T-helper 2 cell treated with Interferon-gamma antibody and Interleukin-4, amounts not matched to agents 5 μg/mL and 100 μg/mL, for 36 hours (primary cell): Measurements from ENCODE around the gene AKT1.

Experiments
- DNase-seq: peaks from one replicate; pipeline ENCODE4 v3.0.0; 2021; ENCODE audit warnings: low spot score
- H3K27ac Mint-ChIP-seq: one replicate; pipeline ENCODE4 v1.8.0; 2021; ENCODE audit warnings: mild to moderate bottlenecking, mixed read lengths
- H3K27me3 Mint-ChIP-seq: one replicate; pipeline ENCODE4 v1.8.0; 2021; ENCODE audit warnings: low read depth, mixed read lengths
- H3K36me3 Mint-ChIP-seq: one replicate; pipeline ENCODE4 v1.8.0; 2021; ENCODE audit warnings: low read depth, mixed read lengths
- H3K4me1 Mint-ChIP-seq: one replicate; pipeline ENCODE4 v1.8.0; 2021; ENCODE audit warnings: low read depth, mixed read lengths
- H3K4me3 Mint-ChIP-seq: one replicate; pipeline ENCODE4 v1.8.0; 2022; ENCODE audit warnings: mild to moderate bottlenecking, moderate library complexity, mixed read lengths
- H3K9me3 Mint-ChIP-seq: one replicate; pipeline ENCODE4 v1.8.0; 2021; ENCODE audit warnings: mixed read lengths

AKT1 gene

DNA sequence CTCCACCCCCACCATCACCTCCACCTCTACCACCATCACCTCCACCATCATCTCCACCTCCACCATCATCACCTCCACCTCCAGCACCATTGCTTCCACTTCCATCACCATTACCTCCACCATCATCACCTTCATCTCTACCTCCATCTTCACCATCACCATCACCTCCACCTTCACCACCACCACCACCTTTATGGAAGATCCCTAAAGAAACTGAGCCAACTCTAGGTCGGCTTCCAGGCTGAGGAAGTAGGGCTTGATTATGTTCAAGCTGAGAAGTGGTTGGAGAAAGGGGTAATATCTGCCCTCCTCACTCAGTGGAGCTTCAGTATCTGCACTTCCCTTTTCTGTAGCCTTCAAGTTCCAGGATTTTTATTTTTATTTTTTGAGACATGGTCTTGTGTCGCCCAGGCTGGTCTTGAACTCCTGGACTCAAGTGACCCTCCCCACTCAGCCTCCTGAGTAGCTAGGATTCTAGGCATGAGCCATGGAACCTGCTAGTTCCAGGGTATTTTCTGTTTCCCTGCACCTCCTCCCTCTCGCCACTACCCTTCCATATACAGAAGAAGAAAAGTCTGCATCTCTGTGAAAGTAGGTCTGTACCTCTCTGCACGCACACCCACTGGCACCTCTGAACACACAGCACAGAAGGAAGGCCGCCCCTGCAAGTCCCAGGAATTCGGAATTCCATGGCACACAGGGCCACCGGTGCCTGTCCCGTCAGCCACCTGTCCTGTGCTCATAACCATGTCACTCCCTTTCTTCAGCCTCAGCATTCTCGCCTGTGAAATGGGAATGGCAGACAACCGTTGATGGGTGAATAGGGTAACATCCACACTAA lies 11.3 kb upstream of the AKT1 start:
- no peaks in the 10 kb centered on the region for H3K36me3 Mint-ChIP-seq

GRCh38 chr14:104805941-104806624 lies 10.5 kb upstream of the AKT1 start:
- no peak overlapping the region for H3K4me3 Mint-ChIP-seq
- peaks cover 2% of the 10 kb centered on the region for H3K4me1 Mint-ChIP-seq
- H3K27ac Mint-ChIP-seq = peak overlapping the region; percentile 35
- H3K36me3 Mint-ChIP-seq = no peaks in the 10 kb centered on the region
- no peaks in the 10 kb centered on the region for H3K27me3 Mint-ChIP-seq
- H3K9me3 Mint-ChIP-seq = peaks cover 6% of the 10 kb centered on the region
- no peak for DNase-seq

More for the DNA sequence above, 11.3 kb upstream of the AKT1 start:
- H3K4me3 Mint-ChIP-seq = no peak overlapping the region
- H3K27ac Mint-ChIP-seq = peak overlapping the region; percentile 35
- H3K27me3 Mint-ChIP-seq = no peaks in the 10 kb centered on the region
- no peaks in the 10 kb centered on the region for H3K4me1 Mint-ChIP-seq
- H3K9me3 Mint-ChIP-seq = peaks cover 6% of the 10 kb centered on the region
- no peak for DNase-seq

GRCh38 chr14:104805326-104805678 lies 9.8 kb upstream of the AKT1 start:
- no peak overlapping the region for H3K4me3 Mint-ChIP-seq
- no peaks in the 10 kb centered on the region for H3K36me3 Mint-ChIP-seq
- no peak overlapping the region for H3K27ac Mint-ChIP-seq
- no peaks in the 10 kb centered on the region for H3K27me3 Mint-ChIP-seq
- H3K9me3 Mint-ChIP-seq = peaks cover 6% of the 10 kb centered on the region
- H3K4me1 Mint-ChIP-seq = peaks cover 2% of the 10 kb centered on the region
- no peak for DNase-seq

DNA sequence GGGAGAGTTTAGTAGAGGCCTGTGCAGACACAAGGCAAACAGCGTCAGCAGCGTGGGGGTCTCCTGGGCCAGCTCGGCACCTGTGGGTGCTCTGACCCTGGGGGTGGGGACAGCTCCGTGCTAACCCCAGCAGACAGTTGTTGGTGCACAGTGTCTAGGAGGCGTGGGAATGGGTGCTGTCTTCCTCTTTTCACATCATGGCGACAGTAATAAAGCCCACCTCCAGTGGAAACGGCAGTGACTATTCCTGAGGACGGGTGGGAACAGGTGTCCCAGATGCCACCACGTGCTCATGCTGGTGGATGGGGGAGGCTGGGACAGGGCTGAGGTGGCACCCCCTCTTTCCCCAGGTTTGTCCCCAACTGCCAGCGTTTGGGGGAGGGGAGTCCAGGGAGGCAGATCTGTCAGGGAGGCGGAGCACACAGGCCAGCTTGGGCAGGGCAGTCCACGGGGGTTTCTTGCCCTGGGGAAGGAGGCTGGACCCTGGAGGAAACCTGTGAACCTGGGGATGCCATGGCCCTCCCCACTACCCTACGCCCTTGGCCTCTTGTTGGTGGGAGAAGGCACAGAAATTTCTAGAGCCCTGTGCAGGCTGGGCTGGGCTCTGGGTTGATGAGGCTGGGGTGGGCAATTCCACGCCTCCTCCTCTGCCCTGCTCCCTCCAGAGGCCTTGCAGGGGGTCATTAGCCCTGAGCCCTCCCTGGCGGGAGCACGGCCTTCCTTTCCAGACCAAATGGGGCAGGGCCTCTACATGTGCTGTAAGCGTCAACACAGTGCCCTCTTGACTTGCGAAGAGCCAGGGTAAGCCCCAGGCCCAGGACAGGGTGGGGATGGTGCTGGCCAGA lies 9.2 kb upstream of the AKT1 start:
- no peak for DNase-seq
- Mint-ChIP-seq H3K36me3 (no peaks in the 10 kb centered on the region), H3K4me3 (no peak overlapping the region), H3K27me3 (peaks cover under 1% of the 10 kb centered on the region), H3K4me1 (peaks cover 4% of the 10 kb centered on the region), H3K9me3 (peaks cover 6% of the 10 kb centered on the region), H3K27ac (no peak overlapping the region)

- DNase-seq = no peak
- Mint-ChIP-seq H3K27me3 (peaks cover 3% of the 10 kb centered on the region), H3K4me1 (peaks cover 8% of the 10 kb centered on the region), H3K36me3 (no peaks in the 10 kb centered on the region), H3K4me3 (no peak overlapping the region), H3K27ac (no peak overlapping the region), H3K9me3 (peaks cover 6% of the 10 kb centered on the region)
These were observed 8.4 kb upstream of the AKT1 start for GRCh38 chr14:104803912-104804410.

- peaks cover 6% of the 10 kb centered on the region for H3K9me3 Mint-ChIP-seq
- DNase-seq = no peak
- H3K27me3 Mint-ChIP-seq = peaks cover 3% of the 10 kb centered on the region
- no peak overlapping the region for H3K27ac Mint-ChIP-seq
- peaks cover 13% of the 10 kb centered on the region for H3K4me1 Mint-ChIP-seq
- H3K4me3 Mint-ChIP-seq = no peak overlapping the region
- H3K36me3 Mint-ChIP-seq = no peaks in the 10 kb centered on the region
These were observed 7.8 kb upstream of the AKT1 start for GRCh38 chr14:104803280-104803911.

- Mint-ChIP-seq H3K4me1 (peaks cover 13% of the 10 kb centered on the region), H3K27ac (no peak overlapping the region), H3K9me3 (peaks cover 6% of the 10 kb centered on the region), H3K27me3 (peaks cover 3% of the 10 kb centered on the region), H3K4me3 (peak overlapping the region; percentile 58), H3K36me3 (no peaks in the 10 kb centered on the region)
- DNase-seq = no peak
These were observed 7.0 kb upstream of the AKT1 start for GRCh38 chr14:104802394-104803184.

GRCh38 chr14:104801520-104802393 lies 6.2 kb upstream of the AKT1 start:
- DNase-seq = no peak
- peaks cover 5% of the 10 kb centered on the region for H3K9me3 Mint-ChIP-seq
- no peaks in the 10 kb centered on the region for H3K36me3 Mint-ChIP-seq
- H3K4me1 Mint-ChIP-seq = peaks cover 13% of the 10 kb centered on the region
- H3K27me3 Mint-ChIP-seq = peaks cover 3% of the 10 kb centered on the region
- peak overlapping the region; percentile 85 for H3K4me3 Mint-ChIP-seq
- peak overlapping the region; percentile 63 for H3K27ac Mint-ChIP-seq

DNA sequence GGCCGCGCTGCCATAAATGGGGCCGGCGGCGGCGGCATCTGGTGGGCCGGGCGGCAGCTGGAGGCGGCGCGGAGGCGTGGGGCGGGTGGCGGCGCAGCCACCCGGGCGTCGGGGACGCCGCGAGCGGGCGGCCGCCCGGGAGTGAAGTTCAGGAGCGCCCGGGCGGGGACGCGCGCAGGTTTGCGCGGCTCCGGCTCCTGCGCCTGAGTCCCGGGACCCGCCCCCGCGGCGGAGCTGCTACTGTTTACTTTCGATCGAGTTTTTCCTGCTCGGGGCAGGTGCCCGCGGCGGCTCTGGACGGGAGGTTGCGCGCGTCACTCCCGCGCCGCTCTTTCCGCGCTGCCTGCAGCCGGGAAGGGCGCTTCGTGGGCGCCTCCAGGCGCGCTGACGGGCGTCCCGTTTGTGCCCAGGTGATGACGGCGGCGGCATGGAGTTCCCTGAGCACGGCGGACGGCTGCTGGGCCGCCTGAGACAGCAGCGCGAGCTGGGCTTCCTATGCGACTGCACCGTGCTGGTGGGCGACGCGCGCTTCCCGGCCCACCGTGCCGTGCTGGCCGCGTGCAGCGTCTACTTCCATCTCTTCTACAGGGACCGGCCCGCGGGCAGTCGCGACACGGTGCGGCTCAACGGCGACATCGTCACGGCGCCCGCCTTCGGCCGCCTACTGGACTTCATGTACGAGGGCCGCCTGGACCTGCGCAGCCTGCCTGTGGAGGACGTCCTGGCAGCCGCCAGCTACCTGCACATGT lies 5.4 kb upstream of the AKT1 start, which contains the start of gene ZBTB42:
TSS of gene ZBTB42 (plus strand) at position 331 of the 749 bp plus-strand sequence. CDS start at position 428, 97 bp downstream.
- H3K27ac Mint-ChIP-seq = peak within 1 kb of the TSS; percentile 63

GRCh38 chr14:104800015-104800770 lies 4.6 kb upstream of the AKT1 start:
- Mint-ChIP-seq H3K9me3 (no peaks in the 10 kb centered on the region), H3K4me3 (peak overlapping the region; percentile 34), H3K4me1 (peaks cover 17% of the 10 kb centered on the region), H3K36me3 (no peaks in the 10 kb centered on the region), H3K27ac (no peak overlapping the region), H3K27me3 (peaks cover 3% of the 10 kb centered on the region)
- DNase-seq = peak; percentile 81

More for the DNA sequence above, 5.4 kb upstream of the AKT1 start, which contains the start of gene ZBTB42:
- peaks cover 3% of the 10 kb centered on the region for H3K27me3 Mint-ChIP-seq
- DNase-seq = peak; percentile 75
- no peaks in the 10 kb centered on the region for H3K36me3 Mint-ChIP-seq
- peak within 1 kb of the TSS; percentile 85 for H3K4me3 Mint-ChIP-seq
- peaks cover 17% of the 10 kb centered on the region for H3K4me1 Mint-ChIP-seq
- no peaks in the 10 kb centered on the region for H3K9me3 Mint-ChIP-seq
